ENCODE data around the gene ZNF827. TPM values are rescaled to one million over a fixed set of nuclear protein-coding genes. Genes with fewer than 3 reads are reported as not detected.

Gene ZNF827
- total and polyA plus RNA-seq, 2 of the 8 experiments (the other 6 are each of a cell fraction or from before 2014, with no cell fraction given) = 25.3 to 26.2 TPM

- TF ChIP-seq CHD7 (IDR thresholded peaks at IDR 0.05; ENCODE audit: insufficient replicate concordance, low read length) = no peak
- no peak for TF ChIP-seq POLR2AphosphoS5 (IDR thresholded peaks at IDR 0.05; ENCODE audit: low read depth, low read length)
- TF ChIP-seq NANOG (IDR thresholded peaks at IDR 0.05; ENCODE audit: insufficient read depth, low read depth, low read length, poor library complexity, severe bottlenecking) = no peak
- TF ChIP-seq HDAC2 (IDR thresholded peaks at IDR 0.05; ENCODE audit: borderline replicate concordance in 1 of 2, low read depth in 2 of 2, low read length in 2 of 2) = no peak
- no peak for TF ChIP-seq EZH2 (IDR thresholded peaks at IDR 0.05; ENCODE audit: low read depth, low read length, severe bottlenecking)
- TF ChIP-seq SUZ12 (IDR thresholded peaks at IDR 0.05; ENCODE audit: low read length) = no peak
- TF ChIP-seq RAD21 (IDR thresholded peaks at IDR 0.05 in 1 of 2, conservative IDR thresholded peaks at IDR 0.05 in 1 of 2; ENCODE audit: low read depth in 2 of 2, low read length in 2 of 2) = no peak
- no peak for TF ChIP-seq CHD2 (IDR thresholded peaks at IDR 0.05; ENCODE audit: low read length)
- TF ChIP-seq GABPA (IDR thresholded peaks at IDR 0.05; ENCODE audit: borderline replicate concordance, insufficient read depth, low read length) = no peak
- no peak for TF ChIP-seq EP300 (IDR thresholded peaks at IDR 0.05; ENCODE audit: borderline replicate concordance in 1 of 2, low read depth in 2 of 2, low read length in 2 of 2)
- TF ChIP-seq SP4 (IDR thresholded peaks at IDR 0.05; ENCODE audit: low read length) = no peak
Observed at GRCh38 chr4:145799223-145799622, 139.4 kb downstream of the ZNF827 start (continued).

All from H1 (cell line).